HCT116 (cell line): Measurements from ENCODE around the gene RBM20.

Source experiments
- ATF3 ChIP-seq: IDR thresholded peaks from 2 replicates; pipeline ENCODE4 v1.6.1; 2012
- CTCF ChIP-seq, 3 experiments: fragments of 200-600 bp in 1 of 3; sonication (generic) in 1 of 3; IDR thresholded peaks in 2 of 3; conservative IDR thresholded peaks in 1 of 3; 2 replicates each; pipeline ENCODE4 v1.5.1; 2012 to 2017; ENCODE audit warnings: low read depth in 2 of 3, low read length in 2 of 3, antibody characterized with exemption in 1 of 3, borderline replicate concordance in 1 of 3, control low read depth in 1 of 3, mild to moderate bottlenecking in 1 of 3, mixed read lengths in 1 of 3, mixed run types in 1 of 3, moderate library complexity in 1 of 3; ENCODE audit not compliant: insufficient read depth in 1 of 3
- EZH2 ChIP-seq: fragments of 200-600 bp; sonication (generic); IDR thresholded peaks from 2 replicates; pipeline ENCODE4 v1.6.1; 2017; ENCODE audit warnings: antibody characterized with exemption, mixed run types
- EZH2phosphoT487 ChIP-seq: fragments of 200-600 bp; IDR thresholded peaks from 2 replicates; pipeline ENCODE4 v1.6.1; 2018; ENCODE audit warnings: antibody characterized with exemption, borderline replicate concordance
- JUND ChIP-seq: IDR thresholded peaks from 2 replicates; pipeline ENCODE4 v1.6.1; 2012
- POLR2A ChIP-seq: IDR thresholded peaks from 2 replicates; pipeline ENCODE4 v1.7.0; 2011; ENCODE audit warnings: borderline replicate concordance; ENCODE audit not compliant: insufficient read depth, insufficient read length; ENCODE audit errors: extremely low read depth
- POLR2AphosphoS5 ChIP-seq: IDR thresholded peaks from 2 replicates; pipeline ENCODE4 v1.6.1; 2011; ENCODE audit warnings: mild to moderate bottlenecking, low read depth, low read length, moderate library complexity
- RAD21 ChIP-seq: IDR thresholded peaks from 2 replicates; pipeline ENCODE4 v1.6.1; 2012; ENCODE audit warnings: low read depth, mild to moderate bottlenecking
- TF ChIP-seq, protein P1 (sequence below): IDR thresholded peaks from 2 replicates; pipeline ENCODE4 v1.6.1; 2012; ENCODE audit warnings: low read depth

DNA sequence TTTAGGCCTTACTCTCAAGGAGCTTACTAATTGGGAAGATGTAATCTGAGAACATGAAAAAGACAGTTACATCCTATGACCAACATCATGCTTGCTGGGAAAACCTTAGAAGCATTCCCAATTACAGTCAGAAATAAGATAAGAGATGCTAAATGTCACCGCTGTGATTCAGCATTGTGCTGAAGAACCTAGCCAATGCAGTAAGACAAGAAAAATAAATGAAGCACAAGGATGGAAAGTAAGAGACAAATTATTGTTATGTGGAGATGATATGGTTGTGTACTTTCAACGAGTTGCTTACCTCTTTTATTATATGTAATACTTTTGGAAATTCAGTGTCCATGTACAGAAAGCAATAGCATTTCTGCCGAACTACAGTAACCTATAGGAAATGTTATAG, 104.8 kb downstream of the RBM20 start:
- TF ChIP-seq RAD21 (no peak), POLR2AphosphoS5 (no peak), CTCF (IDR thresholded peaks at IDR 0.05 in 2 of 3, conservative IDR thresholded peaks at IDR 0.05 in 1 of 3; ENCODE audit: borderline replicate concordance in 1 of 3, insufficient read depth in 1 of 3, low read depth in 2 of 3, low read length in 2 of 3) (no peak), EZH2phosphoT487 (no peak), EZH2 (no peak), POLR2A (no peak), ATF3 (no peak), JUND (no peak)
- TF ChIP-seq, protein P1, sequence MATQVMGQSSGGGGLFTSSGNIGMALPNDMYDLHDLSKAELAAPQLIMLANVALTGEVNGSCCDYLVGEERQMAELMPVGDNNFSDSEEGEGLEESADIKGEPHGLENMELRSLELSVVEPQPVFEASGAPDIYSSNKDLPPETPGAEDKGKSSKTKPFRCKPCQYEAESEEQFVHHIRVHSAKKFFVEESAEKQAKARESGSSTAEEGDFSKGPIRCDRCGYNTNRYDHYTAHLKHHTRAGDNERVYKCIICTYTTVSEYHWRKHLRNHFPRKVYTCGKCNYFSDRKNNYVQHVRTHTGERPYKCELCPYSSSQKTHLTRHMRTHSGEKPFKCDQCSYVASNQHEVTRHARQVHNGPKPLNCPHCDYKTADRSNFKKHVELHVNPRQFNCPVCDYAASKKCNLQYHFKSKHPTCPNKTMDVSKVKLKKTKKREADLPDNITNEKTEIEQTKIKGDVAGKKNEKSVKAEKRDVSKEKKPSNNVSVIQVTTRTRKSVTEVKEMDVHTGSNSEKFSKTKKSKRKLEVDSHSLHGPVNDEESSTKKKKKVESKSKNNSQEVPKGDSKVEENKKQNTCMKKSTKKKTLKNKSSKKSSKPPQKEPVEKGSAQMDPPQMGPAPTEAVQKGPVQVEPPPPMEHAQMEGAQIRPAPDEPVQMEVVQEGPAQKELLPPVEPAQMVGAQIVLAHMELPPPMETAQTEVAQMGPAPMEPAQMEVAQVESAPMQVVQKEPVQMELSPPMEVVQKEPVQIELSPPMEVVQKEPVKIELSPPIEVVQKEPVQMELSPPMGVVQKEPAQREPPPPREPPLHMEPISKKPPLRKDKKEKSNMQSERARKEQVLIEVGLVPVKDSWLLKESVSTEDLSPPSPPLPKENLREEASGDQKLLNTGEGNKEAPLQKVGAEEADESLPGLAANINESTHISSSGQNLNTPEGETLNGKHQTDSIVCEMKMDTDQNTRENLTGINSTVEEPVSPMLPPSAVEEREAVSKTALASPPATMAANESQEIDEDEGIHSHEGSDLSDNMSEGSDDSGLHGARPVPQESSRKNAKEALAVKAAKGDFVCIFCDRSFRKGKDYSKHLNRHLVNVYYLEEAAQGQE, result no peak
